GM19328 (cell line): ENCODE measurements around the gene COQ8B.
"Not testable (repeated sequence)": the region's sequence is repeated elsewhere in the genome, so short reads cannot be mapped to it uniquely, and the experiment has no call there.

Experiments used
- ATAC-seq: cut with Tn5 transposase; IDR thresholded peaks from one replicate; pipeline ENCODE4 v1.9.1; 2021; ENCODE audit warnings: mild to moderate bottlenecking, moderate library complexity; ENCODE audit not compliant: unreplicated experiment

COQ8B gene

DNA sequence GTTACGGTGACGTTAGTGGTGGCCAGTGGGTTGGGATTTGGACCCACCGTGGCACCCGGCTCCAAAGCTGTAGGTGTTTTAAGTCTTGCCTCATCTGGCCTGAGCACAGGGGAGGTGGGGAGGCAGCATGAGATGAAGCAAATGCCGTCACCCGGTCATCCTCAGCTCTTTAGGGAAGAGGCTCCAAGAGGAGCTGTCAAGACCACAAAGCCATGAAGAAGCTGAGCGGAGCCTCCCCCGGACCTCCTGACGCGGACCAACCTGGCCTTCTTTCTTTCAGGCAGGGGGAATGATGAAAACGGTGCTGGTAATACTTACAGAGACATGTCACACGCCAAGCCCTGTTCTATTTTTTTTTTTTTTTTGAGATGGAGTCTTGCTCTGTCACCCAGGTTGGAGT is 26.2 kb upstream of the COQ8B start:
- ATAC-seq, result no peak

GRCh38 chr19:40742477-40742876 is 25.8 kb upstream of the COQ8B start:
- no peak for ATAC-seq

DNA sequence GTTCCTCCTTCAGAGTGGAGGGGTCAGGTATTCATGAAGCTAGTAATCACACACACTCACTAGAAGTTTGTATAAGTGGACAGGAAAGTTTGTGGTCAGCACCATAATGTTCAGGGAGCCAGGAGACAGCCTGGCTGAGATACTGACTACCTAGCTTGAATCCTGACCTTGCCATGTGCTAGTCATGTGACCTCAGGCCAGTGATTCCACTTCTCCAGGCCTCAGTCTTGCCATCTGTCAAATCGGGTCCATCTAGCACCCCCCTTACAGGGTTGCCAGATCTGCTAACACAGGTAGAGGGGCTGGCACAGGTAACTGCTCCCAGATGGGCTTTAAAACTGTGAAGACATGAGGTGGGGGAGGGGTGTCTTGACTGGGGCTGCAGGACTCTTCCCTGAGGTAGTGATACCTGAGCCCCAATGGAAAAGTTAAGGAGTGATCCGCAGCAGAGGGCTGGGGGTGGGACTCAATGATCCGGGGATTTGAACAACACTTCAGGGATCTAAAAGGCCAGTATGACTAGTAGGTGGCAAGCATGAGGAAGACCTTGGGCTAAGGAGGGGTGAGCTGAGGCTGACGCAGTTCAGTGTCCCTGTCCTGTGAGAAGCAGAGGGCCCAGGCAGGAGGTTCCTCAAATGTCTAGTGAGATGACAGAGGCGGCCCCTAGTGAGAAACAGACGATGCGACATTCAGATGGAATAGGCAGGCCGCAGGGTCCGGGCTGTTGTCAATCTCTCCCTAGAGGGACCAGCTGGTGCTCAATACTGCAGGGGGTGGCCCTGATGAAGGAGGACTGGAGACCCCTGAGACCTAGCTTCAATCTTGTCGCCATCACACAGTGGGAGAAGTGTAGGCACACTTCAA is 25.1 kb upstream of the COQ8B start:
- no peak for ATAC-seq

DNA sequence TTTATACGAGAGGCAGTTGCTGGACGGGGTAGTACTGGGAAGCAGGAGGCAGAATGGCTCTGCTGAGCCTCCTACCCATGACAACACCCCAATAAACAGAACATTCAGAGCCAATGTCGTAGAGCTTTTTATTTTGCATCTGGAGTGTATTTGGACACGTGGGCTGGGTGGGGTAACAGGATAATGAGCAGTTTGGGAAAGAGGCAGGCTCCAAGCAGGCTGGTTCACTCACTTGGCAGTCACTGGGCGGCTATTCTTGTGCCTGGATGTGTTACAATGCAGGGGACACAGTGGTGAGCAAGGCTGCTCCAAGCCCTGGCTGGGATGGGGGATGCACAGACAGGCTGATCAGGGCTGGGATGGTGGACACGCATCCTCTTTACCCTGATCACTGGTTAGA is 24.1 kb upstream of the COQ8B start:
- no peak for ATAC-seq

DNA sequence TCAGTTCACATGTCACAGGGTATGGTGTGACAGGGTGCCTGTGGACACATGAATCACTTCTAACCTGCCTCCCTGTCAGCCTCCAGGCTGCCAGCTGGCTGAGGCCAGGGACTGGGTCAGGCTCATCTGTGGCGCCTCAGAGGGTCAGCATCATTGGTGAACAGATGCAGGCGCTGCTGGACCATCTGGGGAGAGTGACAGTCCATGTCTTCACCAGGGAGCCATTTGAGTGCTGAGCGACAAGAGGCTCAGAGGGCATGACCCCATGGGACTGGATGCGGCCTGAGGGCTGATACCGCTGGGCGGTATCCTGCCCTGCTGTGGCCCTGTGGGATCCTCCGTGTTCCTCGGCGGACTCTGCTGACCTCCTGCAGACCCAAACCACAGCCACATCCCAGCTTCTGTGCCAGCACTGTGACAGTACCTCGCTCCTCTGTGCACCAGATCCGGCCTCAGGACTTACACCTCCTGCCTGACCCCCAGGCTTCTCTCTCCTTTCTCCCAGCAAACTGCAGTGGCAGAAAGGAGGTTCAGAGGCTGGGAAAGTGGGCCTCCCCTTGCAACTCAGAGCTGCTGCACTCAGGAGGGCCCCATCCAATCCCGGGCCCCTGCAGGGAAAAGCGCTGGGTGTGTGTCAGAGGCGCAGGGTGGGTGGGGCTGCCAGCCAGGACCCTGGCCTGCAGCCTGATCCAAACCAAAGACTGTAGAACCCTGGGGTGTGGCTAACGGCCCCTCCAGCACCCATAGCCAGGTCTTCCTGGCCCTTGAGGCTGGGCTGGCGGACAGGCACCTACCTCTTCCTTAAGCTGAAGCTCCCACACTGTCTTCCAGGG is 23.4 kb upstream of the COQ8B start:
- ATAC-seq, result no peak

- ATAC-seq, result no peak
These were observed 22.5 kb upstream of the COQ8B start for GRCh38 chr19:40739030-40739839.

DNA sequence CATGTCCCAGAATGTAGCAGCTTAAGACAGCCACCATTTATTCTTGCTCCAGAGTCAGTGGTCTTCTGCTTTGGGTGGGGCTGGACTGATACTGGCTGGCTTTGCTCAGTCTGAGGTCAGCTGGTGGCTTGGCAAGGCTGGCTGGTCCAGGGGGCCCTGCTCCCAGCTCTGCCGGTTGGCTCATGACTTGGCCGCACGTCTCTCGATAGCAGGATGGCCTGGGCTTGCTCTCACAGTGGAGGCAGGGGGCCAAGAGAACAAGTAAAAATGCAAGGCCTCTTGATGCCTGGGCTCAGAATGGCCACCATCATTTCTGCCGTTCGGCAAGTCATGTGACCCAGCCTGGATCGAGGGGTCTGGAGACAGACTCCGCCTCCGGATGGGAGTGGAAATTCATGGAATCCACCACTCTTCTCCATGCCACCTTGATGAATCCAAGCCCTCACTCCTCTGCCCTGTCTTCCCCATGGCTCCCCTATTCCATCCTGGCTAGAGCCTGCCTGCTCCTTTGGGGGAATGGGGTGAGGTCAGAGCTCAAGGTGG is 20.5 kb upstream of the COQ8B start:
- no peak for ATAC-seq

GRCh38 chr19:40736661-40737060 is 20.0 kb upstream of the COQ8B start:
- no peak for ATAC-seq

- no peak for ATAC-seq
These were observed 18.5 kb upstream of the COQ8B start for GRCh38 chr19:40735013-40735771.

DNA sequence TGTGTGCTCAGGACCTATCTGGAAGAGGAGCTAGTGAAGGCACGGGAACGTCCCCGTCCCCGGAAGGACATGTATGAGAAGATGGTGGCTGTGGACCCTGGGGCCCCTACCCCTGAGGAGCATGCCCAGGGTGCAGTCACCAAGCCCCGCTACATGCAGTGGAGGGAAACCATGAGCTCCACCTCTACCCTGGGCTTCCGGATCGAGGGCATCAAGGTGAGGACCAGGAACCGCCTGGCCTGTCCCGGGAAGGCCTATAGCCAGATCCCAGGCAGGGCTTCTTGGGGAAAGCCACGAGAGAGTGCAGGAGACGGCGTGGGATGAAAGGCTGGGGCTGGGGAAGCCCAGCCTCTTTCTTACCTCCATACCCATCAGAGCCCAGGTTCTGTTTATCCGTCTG is 16.5 kb upstream of the COQ8B start:
- no peak for ATAC-seq

GRCh38 chr19:40732304-40732703 is 15.6 kb upstream of the COQ8B start:
- not testable (repeated sequence) for ATAC-seq

DNA sequence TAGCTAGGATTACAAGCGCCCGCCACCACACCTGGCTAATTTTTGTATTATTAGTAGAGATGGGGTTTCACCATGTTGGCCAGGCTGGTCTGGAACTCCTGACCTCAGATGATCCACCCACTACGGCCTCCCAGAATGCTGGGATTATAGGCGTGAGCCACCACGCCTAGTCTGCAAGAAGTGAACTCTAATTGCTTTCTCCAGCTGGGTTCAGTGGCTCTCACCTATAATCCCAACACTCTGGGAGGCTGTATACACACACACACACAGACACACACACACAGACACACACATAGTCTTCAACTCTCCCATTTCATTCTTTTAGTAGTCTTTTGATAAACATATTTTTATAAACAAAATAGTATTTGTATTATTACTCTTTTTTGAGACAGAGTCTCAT is 13.4 kb upstream of the COQ8B start:
- not testable (repeated sequence) for ATAC-seq

DNA sequence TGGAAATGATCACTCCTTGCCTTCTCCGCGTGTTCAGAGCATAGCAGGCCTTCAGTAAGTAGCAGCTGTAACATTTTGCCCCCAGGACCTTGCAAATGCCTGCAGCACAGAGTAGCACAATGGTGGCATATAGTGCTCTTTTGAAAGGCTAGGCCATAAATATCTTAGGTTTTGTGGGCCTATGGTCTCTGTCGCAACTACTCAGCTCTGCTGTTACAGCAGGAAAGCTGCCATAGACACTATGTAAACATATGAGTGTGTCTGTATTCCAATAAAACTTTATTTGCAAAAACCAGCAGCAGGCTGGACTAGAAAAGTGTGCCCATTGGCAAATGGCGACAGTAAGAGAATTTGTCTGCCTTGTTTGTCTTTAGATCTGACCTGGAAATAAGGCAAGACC is 9.6 kb upstream of the COQ8B start:
- ATAC-seq, result no peak

DNA sequence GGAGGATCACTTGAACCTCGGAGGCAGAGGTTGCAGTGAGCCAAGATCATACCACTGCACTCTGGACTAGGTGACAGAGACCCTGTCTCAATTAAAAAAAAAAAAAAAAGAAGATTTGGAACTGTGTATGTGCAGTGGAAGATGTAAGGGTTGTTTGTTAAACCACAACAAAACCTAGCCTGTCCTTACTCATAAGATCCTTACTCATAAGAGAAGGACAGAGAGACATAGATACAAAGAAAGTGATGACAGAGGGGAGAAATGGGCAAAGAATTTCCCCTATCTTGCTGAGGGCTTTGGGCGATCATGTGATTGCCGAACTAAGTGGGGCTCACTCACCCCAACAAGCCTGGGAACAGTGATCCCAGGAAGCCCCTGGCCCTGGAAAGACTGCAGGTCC is 8.2 kb upstream of the COQ8B start:
- ATAC-seq, result no peak

- no peak for ATAC-seq
These were observed 7.6 kb upstream of the COQ8B start for GRCh38 chr19:40724315-40724714.

DNA sequence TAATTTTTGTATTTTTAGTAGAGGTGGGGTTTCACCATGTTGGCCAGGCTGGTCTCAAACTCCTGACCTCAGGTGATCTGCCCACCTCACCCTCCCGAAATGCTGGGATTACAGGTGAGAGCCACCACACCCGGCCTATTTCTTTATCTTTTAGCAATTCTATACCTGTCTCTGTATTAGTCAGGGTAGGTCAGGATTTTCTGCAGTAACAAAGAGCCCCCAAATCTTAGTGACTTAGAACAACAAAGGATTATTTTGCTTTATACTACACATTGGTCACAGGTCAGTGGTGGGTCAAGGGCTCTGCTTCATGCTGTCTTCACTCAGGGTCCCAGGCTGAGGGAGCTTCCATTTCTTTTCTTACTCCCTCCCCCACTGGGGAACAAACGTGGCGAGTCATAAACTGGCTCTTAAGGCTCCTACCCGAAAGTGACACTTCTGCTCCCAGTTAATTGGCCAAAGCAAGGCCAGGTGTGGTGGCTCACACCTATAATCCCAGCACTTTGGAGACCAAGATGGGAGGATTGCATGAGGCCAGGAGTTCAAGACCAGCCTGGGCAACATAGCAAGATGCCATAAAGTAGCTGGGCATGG is 7.1 kb upstream of the COQ8B start:
- no peak for ATAC-seq

DNA sequence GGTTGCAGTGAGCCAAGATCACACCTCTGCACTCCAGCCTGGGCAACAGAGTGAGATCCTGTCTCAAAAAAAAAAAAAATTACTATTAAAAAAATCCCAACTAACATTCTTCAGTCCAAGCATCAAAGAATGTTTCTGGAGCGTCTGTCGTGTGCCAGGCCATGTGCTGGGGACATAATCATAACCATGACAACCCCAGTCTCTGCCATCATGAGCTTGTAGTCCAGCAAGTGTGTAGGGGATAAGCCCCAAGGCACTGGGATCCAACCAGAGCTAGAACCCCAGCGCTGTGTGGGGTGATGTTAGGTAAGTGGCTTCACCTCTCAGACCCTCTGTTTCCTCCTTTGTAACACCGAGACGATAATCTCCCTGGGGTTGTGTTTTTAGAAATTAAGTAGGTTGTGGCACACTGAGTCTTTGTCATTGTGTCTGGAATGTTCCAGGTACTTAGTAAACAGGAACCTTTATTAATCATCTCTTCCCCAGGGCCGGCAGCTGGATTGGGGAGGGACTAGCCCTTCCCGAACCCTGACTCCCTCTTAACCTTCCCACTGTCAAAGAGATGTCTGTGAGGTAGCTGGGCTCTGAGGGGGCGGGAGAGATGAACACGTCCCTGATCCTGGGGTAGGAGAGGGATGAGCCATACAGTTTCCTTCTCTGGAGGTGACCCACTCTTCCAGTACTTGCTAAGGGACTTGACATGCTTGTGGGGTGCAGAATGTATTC is 5.4 kb upstream of the COQ8B start:
- ATAC-seq, result no peak

DNA sequence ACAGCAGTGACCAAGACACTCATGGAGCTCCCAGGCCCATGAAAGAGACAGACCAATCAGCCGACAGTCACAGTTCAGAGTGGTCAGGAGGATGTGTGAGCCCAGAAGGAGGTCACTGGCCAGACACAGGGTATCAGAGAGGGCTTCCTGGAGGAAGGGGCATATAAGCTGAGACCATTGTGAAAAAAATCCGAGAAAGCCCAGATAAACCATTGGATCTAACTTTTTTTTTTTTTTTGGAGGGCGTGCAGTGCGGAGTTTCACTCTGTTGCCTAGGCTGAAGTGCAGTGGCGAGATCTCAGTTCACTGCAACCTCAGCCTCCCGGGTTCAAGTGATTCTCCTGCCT is 4.4 kb upstream of the COQ8B start:
- no peak for ATAC-seq

GRCh38 chr19:40719414-40719894 is 2.8 kb upstream of the COQ8B start:
- ATAC-seq, result no peak
